Cardiac atrium fibroblast (primary cell): ENCODE data around the gene TRIM64. TPM values are rescaled to one million over a fixed set of nuclear protein-coding genes. Genes with fewer than 3 reads are reported as not detected.

Experiments
- total RNA-seq: library from RNA; depleted of rRNA; stranded (reverse); fragments of >200 nt; gene quantifications from 2 replicates; pipeline ENCODE4 v1.2.3, GENCODE V29; 2015

The TRIM64 gene, protein sequence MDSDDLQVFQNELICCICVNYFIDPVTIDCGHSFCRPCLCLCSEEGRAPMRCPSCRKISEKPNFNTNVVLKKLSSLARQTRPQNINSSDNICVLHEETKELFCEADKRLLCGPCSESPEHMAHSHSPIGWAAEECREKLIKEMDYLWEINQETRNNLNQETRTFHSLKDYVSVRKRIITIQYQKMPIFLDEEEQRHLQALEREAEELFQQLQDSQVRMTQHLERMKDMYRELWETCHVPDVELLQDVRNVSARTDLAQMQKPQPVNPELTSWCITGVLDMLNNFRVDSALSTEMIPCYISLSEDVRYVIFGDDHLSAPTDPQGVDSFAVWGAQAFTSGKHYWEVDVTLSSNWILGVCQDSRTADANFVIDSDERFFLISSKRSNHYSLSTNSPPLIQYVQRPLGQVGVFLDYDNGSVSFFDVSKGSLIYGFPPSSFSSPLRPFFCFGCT
- total RNA-seq: not detected in 2 replicates

DNA sequence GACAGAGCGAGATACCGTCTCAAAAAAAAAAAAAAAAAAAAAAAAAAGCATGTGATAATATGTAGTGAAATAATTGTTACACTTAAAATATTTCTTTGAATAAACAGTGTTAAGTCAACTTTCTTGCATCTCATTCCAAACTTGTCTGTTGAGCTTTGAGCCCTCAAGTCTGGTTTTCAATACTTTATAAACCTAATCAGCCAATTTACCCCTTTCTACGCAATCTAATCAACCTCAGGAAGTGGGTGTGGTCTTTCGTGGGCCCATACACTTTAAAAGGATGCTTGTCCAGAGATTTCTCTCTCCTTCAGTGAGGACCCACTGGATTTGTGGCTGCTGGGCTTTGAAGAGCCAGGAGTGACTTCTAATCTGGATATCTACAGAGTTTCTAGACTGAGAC is at the start of gene TRIM64:
Gene TRIM64, plus strand, starts transcription at position 301 of the 400 bp plus-strand sequence. CDS start 2,467 bp downstream, outside the sequence.

DNA sequence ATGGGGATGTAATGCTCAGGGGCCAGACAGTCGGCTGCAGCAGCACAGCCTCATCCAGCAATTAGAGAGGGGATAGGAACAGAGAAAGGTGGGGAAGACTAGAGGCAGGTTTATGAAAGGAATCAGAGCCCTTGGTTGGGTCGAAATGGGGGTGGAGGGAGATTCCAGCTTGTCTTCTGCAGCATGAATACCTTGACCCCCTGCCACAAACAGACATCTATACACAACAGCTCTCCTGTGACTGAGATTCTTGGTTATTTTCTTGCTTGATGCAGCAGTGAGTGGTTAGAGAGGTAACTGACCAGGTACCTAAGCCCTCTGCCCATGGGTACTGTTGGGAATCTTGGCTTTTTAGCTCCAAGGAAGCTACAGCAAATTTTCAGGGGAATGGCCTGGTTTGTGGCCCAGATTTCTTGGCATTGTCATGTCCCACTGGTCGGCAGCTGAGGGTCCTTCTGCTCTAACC is 43.6 kb upstream of the TRIM64 start, which contains the start of gene TRIM49D1:
Gene TRIM49D1, minus strand, starts transcription at position 51 of the 466 bp plus-strand sequence. CDS start 4,535 bp downstream, outside the sequence.

DNA sequence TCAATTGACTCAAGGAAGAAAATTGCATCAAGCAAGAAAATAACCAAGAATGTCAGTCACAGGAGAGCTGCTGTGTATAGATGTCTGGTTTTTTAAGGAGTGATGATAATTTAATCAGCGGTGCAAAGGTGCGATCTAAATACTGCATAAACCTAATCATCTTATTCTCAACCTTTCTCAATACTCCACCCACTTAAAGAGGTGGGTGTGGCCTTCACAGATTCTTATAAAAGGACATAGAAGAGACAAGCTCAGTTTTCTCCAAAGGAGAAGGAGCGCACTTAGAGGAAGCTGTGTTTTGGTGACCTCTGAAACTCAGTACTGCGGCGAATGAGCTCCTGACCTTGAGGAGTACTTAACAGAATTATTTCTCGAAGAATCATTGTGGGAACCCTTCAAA is 42.1 kb upstream of the TRIM64 start, which contains the start of gene TRIM49D2:
Gene TRIM49D2, plus strand, starts transcription at position 301 of the 400 bp plus-strand sequence. CDS start 2,698 bp downstream, outside the sequence.

Other genes with a start within 250 kb of the TRIM64 start
- gene TRIM49, start 157.5 kb upstream of the TRIM64 start, total RNA-seq: not detected in 2 replicates
- gene TRIM64B, start 87.5 kb upstream of the TRIM64 start, total RNA-seq: not detected in 2 replicates
- not detected in 2 replicates for gene TRIM49D1, start 43.8 kb upstream of the TRIM64 start, total RNA-seq
- not detected in 2 replicates for gene TRIM49D2, start 42.0 kb upstream of the TRIM64 start, total RNA-seq
- gene TRIM49C, start 65.1 kb downstream of the TRIM64 start, total RNA-seq: not detected in 2 replicates
- gene UBTFL1, start 119.9 kb downstream of the TRIM64 start, total RNA-seq: not detected in 2 replicates
- 0.65 and 0.90 TPM in 2 replicates for gene NAALAD2, start 168.6 kb downstream of the TRIM64 start, total RNA-seq